ENCODE measurements around the gene SDC3.
"Not testable (repeated sequence)": the region's sequence is repeated elsewhere in the genome, so short reads cannot be mapped to it uniquely, and the experiment has no call there.

Gene SDC3

DNA sequence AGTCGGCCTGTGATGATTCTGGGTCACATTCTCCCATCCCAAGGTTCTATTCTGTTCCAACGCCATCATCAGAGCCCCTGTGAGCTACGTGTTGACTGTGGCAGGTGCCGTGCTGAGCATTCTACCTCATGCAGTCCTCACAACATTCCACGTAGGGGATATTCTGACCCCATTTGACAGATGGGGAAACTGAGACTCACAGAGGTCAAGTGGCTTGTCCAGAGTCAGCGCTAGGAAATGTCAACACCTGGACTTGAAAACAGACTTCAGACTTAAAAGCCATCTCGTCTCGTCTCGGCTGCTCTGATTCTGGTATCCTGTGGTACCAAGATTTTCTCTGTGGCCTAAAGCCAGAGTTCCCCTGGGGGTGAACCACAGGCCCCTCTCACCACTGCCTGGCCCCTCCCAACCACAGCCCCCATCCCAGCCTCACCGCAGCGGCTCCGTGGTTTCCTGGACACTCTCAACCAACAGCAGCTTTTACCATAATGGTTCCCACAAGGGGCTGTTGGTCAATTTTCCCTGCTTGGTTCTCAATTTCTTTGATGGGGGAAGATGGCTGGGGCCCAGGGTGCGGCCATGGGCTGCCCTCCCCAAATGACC, 39.6 kb downstream of the SDC3 start:
- Histone ChIP-seq H3K27ac (ENCODE audit: low read depth, low read length) (no peak overlapping the region), H3K9me3 (ENCODE audit: control insufficient read depth in 1 of 2, low read length in 2 of 2) (no peaks in the 10 kb centered on the region), H3K36me3 (ENCODE audit: control insufficient read depth in 1 of 2, insufficient read depth in 2 of 2, low read length in 2 of 2) (peaks cover 5% of the 10 kb centered on the region in 2 donors), H3K9ac (ENCODE audit: low read depth in 1 of 2, low read length in 2 of 2) (no peak overlapping the region), H3K27me3 (ENCODE audit: control insufficient read depth in 1 of 2, insufficient read depth in 2 of 2, low read length in 2 of 2) (no peaks in the 10 kb centered on the region), H3K4me1 (ENCODE audit: control insufficient read depth in 1 of 2, insufficient read depth in 2 of 2, low read length in 2 of 2) (no peaks in the 10 kb centered on the region), H3K4me3 (ENCODE audit: low read depth in 1 of 2, low read length in 2 of 2) (no peak overlapping the region)

- H3K4me1 ChIP-seq (ENCODE audit: control insufficient read depth in 1 of 2, insufficient read depth in 2 of 2, low read length in 2 of 2); H3K4me3 ChIP-seq (ENCODE audit: low read depth in 1 of 2, low read length in 2 of 2); H3K27me3 ChIP-seq (ENCODE audit: control insufficient read depth in 1 of 2, insufficient read depth in 2 of 2, low read length in 2 of 2); H3K9ac ChIP-seq (ENCODE audit: low read depth in 1 of 2, low read length in 2 of 2); H3K27ac ChIP-seq (ENCODE audit: low read depth, low read length); H3K9me3 ChIP-seq (ENCODE audit: control insufficient read depth in 1 of 2, low read length in 2 of 2); H3K36me3 ChIP-seq (ENCODE audit: control insufficient read depth in 1 of 2, insufficient read depth in 2 of 2, low read length in 2 of 2): not testable (repeated sequence)
These were observed 40.5 kb downstream of the SDC3 start for GRCh38 chr1:30868057-30868456.

- no peak overlapping the region for H3K4me3 ChIP-seq (ENCODE audit: low read depth in 1 of 2, low read length in 2 of 2)
- peaks cover 5% of the 10 kb centered on the region in 2 donors for H3K36me3 ChIP-seq (ENCODE audit: control insufficient read depth in 1 of 2, insufficient read depth in 2 of 2, low read length in 2 of 2)
- H3K27ac ChIP-seq (ENCODE audit: low read depth, low read length): no peak overlapping the region
- no peak overlapping the region for H3K9ac ChIP-seq (ENCODE audit: low read depth in 1 of 2, low read length in 2 of 2)
- no peaks in the 10 kb centered on the region for H3K4me1 ChIP-seq (ENCODE audit: control insufficient read depth in 1 of 2, insufficient read depth in 2 of 2, low read length in 2 of 2)
- H3K27me3 ChIP-seq (ENCODE audit: control insufficient read depth in 1 of 2, insufficient read depth in 2 of 2, low read length in 2 of 2): no peaks in the 10 kb centered on the region
- no peaks in the 10 kb centered on the region for H3K9me3 ChIP-seq (ENCODE audit: control insufficient read depth in 1 of 2, low read length in 2 of 2)
These were observed 41.0 kb downstream of the SDC3 start for GRCh38 chr1:30867537-30867936.

- Histone ChIP-seq H3K27me3 (ENCODE audit: control insufficient read depth in 1 of 2, insufficient read depth in 2 of 2, low read length in 2 of 2) (no peaks in the 10 kb centered on the region), H3K36me3 (ENCODE audit: control insufficient read depth in 1 of 2, insufficient read depth in 2 of 2, low read length in 2 of 2) (no peaks in the 10 kb centered on the region), H3K9me3 (ENCODE audit: control insufficient read depth in 1 of 2, low read length in 2 of 2) (no peaks in the 10 kb centered on the region), H3K27ac (ENCODE audit: low read depth, low read length) (no peak overlapping the region), H3K4me1 (ENCODE audit: control insufficient read depth in 1 of 2, insufficient read depth in 2 of 2, low read length in 2 of 2) (no peaks in the 10 kb centered on the region), H3K9ac (ENCODE audit: low read depth in 1 of 2, low read length in 2 of 2) (no peak overlapping the region), H3K4me3 (ENCODE audit: low read depth in 1 of 2, low read length in 2 of 2) (no peak overlapping the region)
These were observed 42.0 kb downstream of the SDC3 start for GRCh38 chr1:30866594-30866993.

- H3K9ac ChIP-seq (ENCODE audit: low read depth in 1 of 2, low read length in 2 of 2): no peak overlapping the region
- H3K4me1 ChIP-seq (ENCODE audit: control insufficient read depth in 1 of 2, insufficient read depth in 2 of 2, low read length in 2 of 2): no peaks in the 10 kb centered on the region
- no peak overlapping the region for H3K27ac ChIP-seq (ENCODE audit: low read depth, low read length)
- H3K9me3 ChIP-seq (ENCODE audit: control insufficient read depth in 1 of 2, low read length in 2 of 2): no peaks in the 10 kb centered on the region
- H3K4me3 ChIP-seq (ENCODE audit: low read depth in 1 of 2, low read length in 2 of 2): no peak overlapping the region
- no peaks in the 10 kb centered on the region for H3K36me3 ChIP-seq (ENCODE audit: control insufficient read depth in 1 of 2, insufficient read depth in 2 of 2, low read length in 2 of 2)
- H3K27me3 ChIP-seq (ENCODE audit: control insufficient read depth in 1 of 2, insufficient read depth in 2 of 2, low read length in 2 of 2): no peaks in the 10 kb centered on the region
These were observed 43.9 kb downstream of the SDC3 start for GRCh38 chr1:30864681-30865080.

DNA sequence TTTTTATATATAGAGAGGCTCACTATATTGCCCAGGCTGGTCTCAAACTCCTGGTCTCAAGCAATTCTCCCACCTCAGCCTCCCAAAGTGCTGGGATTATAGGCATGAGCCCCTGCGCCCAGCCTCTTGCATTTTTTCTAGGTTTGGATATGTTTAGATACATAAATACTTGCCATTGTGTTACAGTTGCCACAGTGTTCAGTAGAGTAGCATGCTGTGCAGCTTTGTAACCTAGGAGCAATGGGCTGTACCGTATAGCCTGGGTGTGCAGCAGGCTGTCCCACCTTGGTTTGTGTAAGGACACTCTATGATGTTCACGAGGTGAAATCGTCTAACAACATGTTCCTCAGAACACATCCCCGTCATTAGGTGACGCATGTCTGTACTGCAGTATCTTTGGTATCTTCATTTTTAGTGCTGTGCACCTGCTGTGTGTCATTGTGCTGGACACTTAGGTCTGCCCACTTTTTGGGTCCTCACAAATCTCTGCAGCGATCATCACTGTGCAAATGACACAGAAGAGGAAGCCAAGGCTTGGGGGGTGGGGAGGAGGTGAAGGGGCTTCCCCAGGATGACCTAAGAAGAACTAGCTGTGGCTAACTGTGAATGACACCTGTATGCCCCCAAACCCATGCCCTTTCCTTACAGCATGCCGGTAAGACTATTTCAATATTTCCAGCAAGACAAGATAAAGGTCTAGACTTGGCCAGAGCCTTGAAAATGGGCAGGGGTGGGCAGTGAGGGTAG, 44.5 kb downstream of the SDC3 start:
- no peak overlapping the region for H3K27ac ChIP-seq (ENCODE audit: low read depth, low read length)
- H3K4me1 ChIP-seq (ENCODE audit: control insufficient read depth in 1 of 2, insufficient read depth in 2 of 2, low read length in 2 of 2): no peaks in the 10 kb centered on the region
- no peaks in the 10 kb centered on the region for H3K36me3 ChIP-seq (ENCODE audit: control insufficient read depth in 1 of 2, insufficient read depth in 2 of 2, low read length in 2 of 2)
- no peak overlapping the region for H3K9ac ChIP-seq (ENCODE audit: low read depth in 1 of 2, low read length in 2 of 2)
- no peaks in the 10 kb centered on the region for H3K27me3 ChIP-seq (ENCODE audit: control insufficient read depth in 1 of 2, insufficient read depth in 2 of 2, low read length in 2 of 2)
- H3K9me3 ChIP-seq (ENCODE audit: control insufficient read depth in 1 of 2, low read length in 2 of 2): no peaks in the 10 kb centered on the region
- H3K4me3 ChIP-seq (ENCODE audit: low read depth in 1 of 2, low read length in 2 of 2): no peak overlapping the region

DNA sequence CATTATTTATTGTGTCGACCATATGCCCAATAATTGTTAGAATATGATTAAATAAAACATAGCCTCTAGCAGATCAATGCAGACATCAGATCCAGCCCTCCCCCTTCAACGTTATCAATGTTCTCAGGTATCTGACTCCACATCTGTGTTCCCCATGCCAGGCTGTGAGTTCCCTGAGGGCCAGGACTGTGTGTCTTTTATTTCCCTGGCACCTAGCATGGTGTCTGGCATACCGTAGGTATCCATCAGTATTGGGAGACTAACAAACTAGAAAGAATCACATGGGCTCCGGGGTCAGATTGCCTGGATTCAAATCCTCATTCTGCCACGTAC, 48.3 kb downstream of the SDC3 start:
- H3K4me1 ChIP-seq (ENCODE audit: control insufficient read depth in 1 of 2, insufficient read depth in 2 of 2, low read length in 2 of 2): no peaks in the 10 kb centered on the region
- no peak overlapping the region for H3K9ac ChIP-seq (ENCODE audit: low read depth in 1 of 2, low read length in 2 of 2)
- no peak overlapping the region for H3K27ac ChIP-seq (ENCODE audit: low read depth, low read length)
- no peaks in the 10 kb centered on the region for H3K36me3 ChIP-seq (ENCODE audit: control insufficient read depth in 1 of 2, insufficient read depth in 2 of 2, low read length in 2 of 2)
- H3K27me3 ChIP-seq (ENCODE audit: control insufficient read depth in 1 of 2, insufficient read depth in 2 of 2, low read length in 2 of 2): peaks cover 0 to 6% of the 10 kb centered on the region in 2 donors
- H3K9me3 ChIP-seq (ENCODE audit: control insufficient read depth in 1 of 2, low read length in 2 of 2): no peaks in the 10 kb centered on the region
- no peak overlapping the region for H3K4me3 ChIP-seq (ENCODE audit: low read depth in 1 of 2, low read length in 2 of 2)

DNA sequence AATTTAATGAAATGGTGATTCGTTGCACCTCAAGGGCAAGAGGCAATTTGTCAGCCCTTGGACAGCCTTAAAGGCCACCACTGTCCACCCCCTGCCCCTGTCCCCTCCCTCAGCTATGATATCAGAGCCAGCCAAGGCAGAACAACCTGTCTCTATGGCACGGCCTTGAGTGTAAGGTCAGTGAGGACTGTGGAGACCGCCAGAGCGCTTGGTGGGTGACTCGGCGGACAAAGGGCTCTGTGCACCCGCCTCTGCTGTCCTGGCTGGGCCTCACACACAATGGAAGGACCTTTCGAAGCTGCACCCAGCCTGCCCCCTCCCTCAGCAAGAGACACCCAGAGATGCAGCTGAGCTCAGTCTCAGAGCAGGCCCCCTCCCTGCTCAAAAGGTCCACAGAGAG, 50.6 kb downstream of the SDC3 start:
- H3K27ac ChIP-seq (ENCODE audit: low read depth, low read length): no peak overlapping the region
- peaks cover 0 to 6% of the 10 kb centered on the region in 2 donors for H3K27me3 ChIP-seq (ENCODE audit: control insufficient read depth in 1 of 2, insufficient read depth in 2 of 2, low read length in 2 of 2)
- no peaks in the 10 kb centered on the region for H3K4me1 ChIP-seq (ENCODE audit: control insufficient read depth in 1 of 2, insufficient read depth in 2 of 2, low read length in 2 of 2)
- H3K9ac ChIP-seq (ENCODE audit: low read depth in 1 of 2, low read length in 2 of 2): no peak overlapping the region
- no peaks in the 10 kb centered on the region for H3K36me3 ChIP-seq (ENCODE audit: control insufficient read depth in 1 of 2, insufficient read depth in 2 of 2, low read length in 2 of 2)
- no peak overlapping the region for H3K4me3 ChIP-seq (ENCODE audit: low read depth in 1 of 2, low read length in 2 of 2)
- H3K9me3 ChIP-seq (ENCODE audit: control insufficient read depth in 1 of 2, low read length in 2 of 2): no peaks in the 10 kb centered on the region

- Histone ChIP-seq H3K4me3 (ENCODE audit: low read depth in 1 of 2, low read length in 2 of 2) (no peak overlapping the region), H3K9ac (ENCODE audit: low read depth in 1 of 2, low read length in 2 of 2) (no peak overlapping the region), H3K36me3 (ENCODE audit: control insufficient read depth in 1 of 2, insufficient read depth in 2 of 2, low read length in 2 of 2) (no peaks in the 10 kb centered on the region), H3K9me3 (ENCODE audit: control insufficient read depth in 1 of 2, low read length in 2 of 2) (no peaks in the 10 kb centered on the region), H3K27me3 (ENCODE audit: control insufficient read depth in 1 of 2, insufficient read depth in 2 of 2, low read length in 2 of 2) (peaks cover 0 to 6% of the 10 kb centered on the region in 2 donors), H3K27ac (ENCODE audit: low read depth, low read length) (no peak overlapping the region), H3K4me1 (ENCODE audit: control insufficient read depth in 1 of 2, insufficient read depth in 2 of 2, low read length in 2 of 2) (peaks cover 0 to 3% of the 10 kb centered on the region in 2 donors)
These were observed 51.5 kb downstream of the SDC3 start for GRCh38 chr1:30857062-30857461.

DNA sequence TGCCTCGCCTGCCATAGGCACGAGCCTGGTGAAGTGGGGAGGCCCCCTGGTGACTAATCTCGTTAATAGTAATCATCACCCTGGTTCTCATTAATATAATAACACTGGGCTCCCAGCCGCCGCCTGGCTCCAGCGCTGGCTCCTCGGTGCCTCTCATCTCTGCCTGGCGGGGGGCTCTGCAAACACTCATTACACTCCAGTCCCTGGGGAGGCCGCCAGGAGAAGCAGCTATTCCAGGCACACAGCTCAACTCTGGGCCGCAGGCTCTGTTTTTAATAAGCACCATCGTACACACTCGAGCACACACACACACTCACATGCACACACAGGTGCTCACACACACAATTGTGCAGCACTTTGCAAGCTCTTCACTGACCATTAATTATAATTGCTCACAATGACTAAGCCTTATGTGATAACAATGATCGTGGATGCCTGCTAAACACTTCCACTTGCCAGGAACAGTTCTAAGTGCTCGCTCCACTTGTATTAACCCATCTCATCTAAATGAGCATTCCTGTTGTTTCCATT, 52.2 kb downstream of the SDC3 start:
- Histone ChIP-seq H3K9ac (ENCODE audit: low read depth in 1 of 2, low read length in 2 of 2) (no peak overlapping the region), H3K27ac (ENCODE audit: low read depth, low read length) (no peak overlapping the region), H3K4me1 (ENCODE audit: control insufficient read depth in 1 of 2, insufficient read depth in 2 of 2, low read length in 2 of 2) (peaks cover 0 to 4% of the 10 kb centered on the region in 2 donors), H3K9me3 (ENCODE audit: control insufficient read depth in 1 of 2, low read length in 2 of 2) (no peaks in the 10 kb centered on the region), H3K36me3 (ENCODE audit: control insufficient read depth in 1 of 2, insufficient read depth in 2 of 2, low read length in 2 of 2) (no peaks in the 10 kb centered on the region), H3K4me3 (ENCODE audit: low read depth in 1 of 2, low read length in 2 of 2) (no peak overlapping the region), H3K27me3 (ENCODE audit: control insufficient read depth in 1 of 2, insufficient read depth in 2 of 2, low read length in 2 of 2) (peaks cover 0 to 6% of the 10 kb centered on the region in 2 donors)
